ENCODE results near the gene CHRNA5. TPM values are rescaled to one million over a fixed set of nuclear protein-coding genes. Genes with fewer than 3 reads are reported as not detected.

CHRNA5 gene
- polyA plus RNA-seq, 1 donor from 2014 or later, result 6.8 TPM

DNA sequence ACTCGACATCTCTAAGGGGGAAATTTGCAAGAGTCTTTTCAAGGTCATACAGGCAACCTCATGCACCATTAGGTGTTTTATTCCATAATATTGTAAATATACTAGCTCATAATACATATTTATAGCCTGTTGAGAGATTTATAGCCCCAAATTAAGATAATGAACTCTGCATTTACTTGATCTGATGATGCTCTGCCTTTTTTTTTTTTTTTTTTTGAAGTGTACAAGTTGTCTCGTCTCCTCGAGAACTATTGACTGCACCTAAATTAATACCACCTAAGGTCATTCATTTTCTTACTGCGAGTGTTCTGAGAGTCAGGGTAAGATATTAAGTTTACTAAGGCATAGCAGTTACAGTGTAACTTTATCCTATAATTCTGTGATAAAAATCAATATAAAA lies 6.1 kb downstream of the CHRNA5 start:
- Histone ChIP-seq H3K27me3 (ENCODE audit: insufficient read depth, low read depth, low read length) (no peaks in the 10 kb centered on the region), H4K20me1 (ENCODE audit: insufficient read depth) (no peaks in the 10 kb centered on the region), H2AFZ (ENCODE audit: low read depth, low read length) (no peak overlapping the region), H3K27ac (ENCODE audit: low read length) (no peak overlapping the region), H3K36me3 (ENCODE audit: insufficient read depth, low read length) (no peaks in the 10 kb centered on the region), H3K79me2 (replicated peaks; ENCODE audit: insufficient read depth, low read length) (peaks cover 20% of the 10 kb centered on the region), H3K9me3 (ENCODE audit: low read length) (no peaks in the 10 kb centered on the region), H3K4me3 (ENCODE audit: low read length) (no peak overlapping the region), H3K4me2 (ENCODE audit: low read length) (no peak overlapping the region), H3K9ac (ENCODE audit: low read length) (no peak overlapping the region), H3F3A (ENCODE audit: insufficient read depth, low read length, poor library complexity, severe bottlenecking) (no peaks in the 10 kb centered on the region), H3K9me2 (ENCODE audit: insufficient read depth, low read length) (no peaks in the 10 kb centered on the region)
- TF ChIP-seq, protein P1, sequence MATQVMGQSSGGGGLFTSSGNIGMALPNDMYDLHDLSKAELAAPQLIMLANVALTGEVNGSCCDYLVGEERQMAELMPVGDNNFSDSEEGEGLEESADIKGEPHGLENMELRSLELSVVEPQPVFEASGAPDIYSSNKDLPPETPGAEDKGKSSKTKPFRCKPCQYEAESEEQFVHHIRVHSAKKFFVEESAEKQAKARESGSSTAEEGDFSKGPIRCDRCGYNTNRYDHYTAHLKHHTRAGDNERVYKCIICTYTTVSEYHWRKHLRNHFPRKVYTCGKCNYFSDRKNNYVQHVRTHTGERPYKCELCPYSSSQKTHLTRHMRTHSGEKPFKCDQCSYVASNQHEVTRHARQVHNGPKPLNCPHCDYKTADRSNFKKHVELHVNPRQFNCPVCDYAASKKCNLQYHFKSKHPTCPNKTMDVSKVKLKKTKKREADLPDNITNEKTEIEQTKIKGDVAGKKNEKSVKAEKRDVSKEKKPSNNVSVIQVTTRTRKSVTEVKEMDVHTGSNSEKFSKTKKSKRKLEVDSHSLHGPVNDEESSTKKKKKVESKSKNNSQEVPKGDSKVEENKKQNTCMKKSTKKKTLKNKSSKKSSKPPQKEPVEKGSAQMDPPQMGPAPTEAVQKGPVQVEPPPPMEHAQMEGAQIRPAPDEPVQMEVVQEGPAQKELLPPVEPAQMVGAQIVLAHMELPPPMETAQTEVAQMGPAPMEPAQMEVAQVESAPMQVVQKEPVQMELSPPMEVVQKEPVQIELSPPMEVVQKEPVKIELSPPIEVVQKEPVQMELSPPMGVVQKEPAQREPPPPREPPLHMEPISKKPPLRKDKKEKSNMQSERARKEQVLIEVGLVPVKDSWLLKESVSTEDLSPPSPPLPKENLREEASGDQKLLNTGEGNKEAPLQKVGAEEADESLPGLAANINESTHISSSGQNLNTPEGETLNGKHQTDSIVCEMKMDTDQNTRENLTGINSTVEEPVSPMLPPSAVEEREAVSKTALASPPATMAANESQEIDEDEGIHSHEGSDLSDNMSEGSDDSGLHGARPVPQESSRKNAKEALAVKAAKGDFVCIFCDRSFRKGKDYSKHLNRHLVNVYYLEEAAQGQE (IDR thresholded peaks at IDR 0.05; ENCODE audit: borderline replicate concordance), result no peak
- TF ChIP-seq SMC3 (conservative IDR thresholded peaks at IDR 0.05; ENCODE audit: poor library complexity) (no peak), RAD21 (conservative IDR thresholded peaks at IDR 0.05) (no peak), CTCF (IDR thresholded peaks at IDR 0.05; ENCODE audit: poor library complexity, severe bottlenecking) (no peak), EP300 (conservative IDR thresholded peaks at IDR 0.05; ENCODE audit: poor library complexity, severe bottlenecking) (no peak), MXI1 (conservative IDR thresholded peaks at IDR 0.05; ENCODE audit: poor library complexity, severe bottlenecking) (no peak), POLR2AphosphoS5 (IDR thresholded peaks at IDR 0.05) (no peak), TAF1 (IDR thresholded peaks at IDR 0.05; ENCODE audit: low read depth) (no peak), EZH2 (IDR thresholded peaks at IDR 0.05; ENCODE audit: borderline replicate concordance, insufficient read depth, low read length, poor library complexity, severe bottlenecking) (no peak)

GRCh38 chr15:78573416-78573815 lies 8.1 kb downstream of the CHRNA5 start:
- Histone ChIP-seq H3K79me2 (replicated peaks; ENCODE audit: insufficient read depth, low read length) (peaks cover 15% of the 10 kb centered on the region), H3K9me2 (ENCODE audit: insufficient read depth, low read length) (no peaks in the 10 kb centered on the region), H3F3A (ENCODE audit: insufficient read depth, low read length, poor library complexity, severe bottlenecking) (no peaks in the 10 kb centered on the region), H3K9me3 (ENCODE audit: low read length) (no peaks in the 10 kb centered on the region), H4K20me1 (ENCODE audit: insufficient read depth) (no peaks in the 10 kb centered on the region), H3K36me3 (ENCODE audit: insufficient read depth, low read length) (no peaks in the 10 kb centered on the region), H3K27me3 (ENCODE audit: insufficient read depth, low read depth, low read length) (no peaks in the 10 kb centered on the region), H3K4me2 (ENCODE audit: low read length) (no peak overlapping the region), H2AFZ (ENCODE audit: low read depth, low read length) (no peak overlapping the region), H3K9ac (ENCODE audit: low read length) (no peak overlapping the region), H3K27ac (ENCODE audit: low read length) (no peak overlapping the region), H3K4me3 (ENCODE audit: low read length) (no peak overlapping the region)
- TF ChIP-seq TAF1 (IDR thresholded peaks at IDR 0.05; ENCODE audit: low read depth) (no peak), POLR2AphosphoS5 (IDR thresholded peaks at IDR 0.05) (no peak), CTCF (IDR thresholded peaks at IDR 0.05; ENCODE audit: poor library complexity, severe bottlenecking) (no peak), EZH2 (IDR thresholded peaks at IDR 0.05; ENCODE audit: borderline replicate concordance, insufficient read depth, low read length, poor library complexity, severe bottlenecking) (no peak), RAD21 (conservative IDR thresholded peaks at IDR 0.05) (no peak)
- TF ChIP-seq, protein P1 (IDR thresholded peaks at IDR 0.05; ENCODE audit: borderline replicate concordance), result no peak
